HepG2 (cell line): ENCODE measurements around the gene ADAR. TPM values are rescaled to one million over a fixed set of nuclear protein-coding genes. Genes with fewer than 3 reads are reported as not detected.
"Not testable (repeated sequence)": the region's sequence is repeated elsewhere in the genome, so short reads cannot be mapped to it uniquely, and the experiment has no call there.

Experiments
- ATAC-seq: fragments of 200-7000 bp; cut with Tn5 transposase; 3 replicates; pipeline ENCODE4 v1.9.1; 2020; ENCODE audit warnings: mild to moderate bottlenecking, moderate library complexity
- BruUV-seq: library from RNA; stranded (reverse); fragments of 400-500 nt; replicated peaks from 2 replicates; lab custom pipeline; 2021; lab: Mats Ljungman, UMichigan
- CTCF ChIA-PET: fragments of 300-600 bp; formaldehyde crosslinking; extraction: SDS; loops from one replicate; lab custom pipeline; 2021; ENCODE audit warnings: low total read pairs, inconsistent platforms, low intra/inter-chr PET ratio; lab: Yijun Ruan, JAX
- POLR2A ChIA-PET: fragments of 350-600 bp; sonication (Branson Sonifier 250); formaldehyde crosslinking; loops from one replicate; lab custom pipeline; 2020; ENCODE audit warnings: antibody characterized with exemption, inconsistent platforms; lab: Yijun Ruan, JAX
- DNase-seq: peaks from one replicate; pipeline ENCODE4 v3.0.0-alpha.2; 2015; ENCODE audit warnings: low spot score
- FAIRE-seq: peaks from 3 replicates; lab custom pipeline; 2011; peaks lifted over from hg19 to GRCh38; lab: Jason Lieb, UNC
- H2AFZ ChIP-seq: one replicate; pipeline ENCODE4 v1.6.1; 2011; ENCODE audit warnings: low read length, inconsistent platforms
- H3K27ac ChIP-seq: fragments of 300-600 bp; 3 replicates; pipeline ENCODE4 v1.8.0; 2011; ENCODE audit warnings: mixed run types, mild to moderate bottlenecking, mixed read lengths, low read length, inconsistent platforms; ENCODE audit not compliant: insufficient read depth; ENCODE audit errors: extremely low read length
- H3K27me3 ChIP-seq, 2 experiments: fragments of 200-600 bp in 1 of 2; 2 replicates in 1 of 2; 3 replicates in 1 of 2; pipeline versions ENCODE4 v1.6.0 to v1.8.0; 2011; ENCODE audit warnings: low read length in 2 of 2, mild to moderate bottlenecking in 2 of 2, moderate library complexity in 2 of 2, inconsistent platforms in 1 of 2; ENCODE audit not compliant: insufficient read depth in 2 of 2, control insufficient read depth in 1 of 2
- H3K36me3 ChIP-seq, 2 experiments: fragments of 200-600 bp in 1 of 2; replicated peaks in 1 of 2; 2 replicates in 1 of 2; 3 replicates in 1 of 2; pipeline versions ENCODE4 v1.5.1 to v1.8.0; 2011; ENCODE audit warnings: low read length in 2 of 2, inconsistent platforms in 1 of 2; ENCODE audit not compliant: insufficient read depth in 2 of 2, control insufficient read depth in 1 of 2
- H3K4me1 ChIP-seq: 2 replicates; pipeline ENCODE4 v1.5.1; 2012; ENCODE audit warnings: low read length, inconsistent platforms; ENCODE audit not compliant: insufficient read depth
- H3K4me2 ChIP-seq: 2 replicates; pipeline ENCODE4 v1.6.0; 2011; ENCODE audit warnings: low read depth, low read length, inconsistent platforms
- H3K4me3 ChIP-seq, 3 experiments: fragments of 200-600 bp in 1 of 3; sonication (generic), shearing (Covaris generic) in 1 of 3; replicated peaks in 1 of 3; 2 replicates each; pipeline ENCODE4 v1.5.1; 2011 to 2016; ENCODE audit warnings: low read length in 3 of 3, inconsistent platforms in 2 of 3, low read depth in 2 of 3, mild to moderate bottlenecking in 2 of 3, control low read depth in 1 of 3, mixed read lengths in 1 of 3; ENCODE audit not compliant: insufficient read depth in 1 of 3
- H3K79me2 ChIP-seq: one replicate; pipeline ENCODE4 v1.6.1; 2011; ENCODE audit warnings: low read length, inconsistent platforms; ENCODE audit not compliant: insufficient read depth
- H3K9ac ChIP-seq: 2 replicates; pipeline ENCODE4 v1.6.0; 2011; ENCODE audit warnings: mild to moderate bottlenecking, low read depth, low read length, inconsistent platforms; ENCODE audit not compliant: insufficient read depth
- H3K9me3 ChIP-seq: 2 replicates; pipeline ENCODE4 v1.5.1; 2012; ENCODE audit warnings: mild to moderate bottlenecking, low read length
- H4K20me1 ChIP-seq: 2 replicates; pipeline ENCODE4 v1.6.0; 2011; ENCODE audit warnings: inconsistent platforms, mild to moderate bottlenecking, low read length, moderate library complexity; ENCODE audit not compliant: insufficient read depth
- CCAR2 ChIP-seq: fragments of 200-400 bp; formaldehyde crosslinking; optimal IDR thresholded peaks from 2 replicates; pipeline ENCODE3; 2018; ENCODE audit warnings: low read depth, mild to moderate bottlenecking, low read length, moderate library complexity
- MAFK ChIP-seq, 2 experiments: IDR thresholded peaks in 1 of 2; conservative IDR thresholded peaks in 1 of 2; 2 replicates each; pipeline ENCODE4 v1.6.1; 2011; ENCODE audit warnings: improper control_type of control experiment in 2 of 2, low read length in 2 of 2
- NFKB2 ChIP-seq: sonication (generic); formaldehyde crosslinking; IDR thresholded peaks from 2 replicates; pipeline ENCODE4 v1.4.0; 2020; ENCODE audit warnings: missing genetic modification reagents, borderline replicate concordance
- PBX3 ChIP-seq: sonication (generic); formaldehyde crosslinking; IDR thresholded peaks from 2 replicates; pipeline ENCODE4 v1.8.1; 2023; ENCODE audit warnings: missing genetic modification reagents, inconsistent platforms, borderline replicate concordance
- ZNF580 ChIP-seq: IDR thresholded peaks from 2 replicates; pipeline ENCODE4 v1.6.1; 2016; ENCODE audit warnings: low read depth, borderline replicate concordance
- WGBS: methylation state at CpG from one replicate; pipeline ENCODE4 v1.1.6; 2017; ENCODE audit warnings: low lambda C conversion rate; 5-methylcytosine and 5-hydroxymethylcytosine counted together
- in situ Hi-C: cut with HindIII; loops from 2 replicates; pipeline ENCODE4 v1.10.0; 2017; ENCODE audit warnings: low pct_unique_long_range_greater_than_20kb; ENCODE audit not compliant: extremely low pct_ligation_motif_present
- intact Hi-C: fragments of 100-400 bp; cut with micrococcal nuclease; formaldehyde crosslinking; loops from one replicate; pipeline ENCODE4 v1.10.0; 2022; ENCODE audit not compliant: unreplicated experiment
- polyA plus RNA-seq, 8 experiments: library from polyadenylated mRNA; depleted of rRNA in 3 of 8; stranded (reverse) in 7 of 8; unstranded in 1 of 8; fragments of >200 nt; fragmentation: Illumina TruSeq in 4 of 8; extraction: Trizol in 4 of 8; gene quantifications; 2 replicates each; pipeline versions ENCODE4 v1.2.1 to v1.2.3, GENCODE V29; 2011 to 2016; ENCODE audit warnings: low read depth in 4 of 8, missing spikeins in 1 of 8, mixed read lengths in 1 of 8; ENCODE audit not compliant: insufficient read depth in 1 of 8
- total RNA-seq, 5 experiments: library from RNA; depleted of rRNA; stranded (reverse); fragments of >200 nt; fragmentation: Illumina TruSeq; extraction: Trizol; gene quantifications; 2 replicates each; pipeline ENCODE4 v1.2.3, GENCODE V29; 2016; ENCODE audit warnings: low read depth in 1 of 5

Gene ADAR
- total and polyA plus RNA-seq, 2 of the 13 experiments (the other 11 are each of a cell fraction or from before 2014, with no cell fraction given) = 70.8 to 86.2 TPM

- TF ChIP-seq NFKB2 (CRISPR knock-in tag) (no peak), CCAR2 (no peak)
- TF ChIP-seq, all 625 proteins: peak for 0
These were observed 49.6 kb upstream of the ADAR start (continued) for GRCh38 chr1:154657556-154657955.

- ATAC-seq (no peak), FAIRE-seq (no peak), DNase-seq (no peak)
- no peak overlapping the region for H3K4me2 ChIP-seq
- H3K27ac ChIP-seq = no peak overlapping the region
- no peaks in the 10 kb centered on the region for H3K4me1 ChIP-seq
- H3K79me2 ChIP-seq = no peaks in the 10 kb centered on the region
- in situ Hi-C loops (no loop called here), intact Hi-C loops (no loop called here)
- POLR2A ChIA-PET = no interaction called here
- TF ChIP-seq PBX3 (CRISPR knock-in tag) = no peak
- no peak for TF ChIP-seq ZNF580
- no peak overlapping the region for H3K9ac ChIP-seq
- no peak overlapping the region for H3K4me3 ChIP-seq
- 0 out of 5 replicates have a peak, but pooled peaks cover 0 to 3% of the 10 kb centered on the region in 2 experiments for H3K27me3 ChIP-seq
- no peaks in the 10 kb centered on the region for H3K36me3 ChIP-seq
- no peaks in the 10 kb centered on the region for H3K9me3 ChIP-seq
- no peaks in the 10 kb centered on the region for H4K20me1 ChIP-seq
- no TSS peak for BruUV-seq
- CTCF ChIA-PET = no interaction called here
- no peak overlapping the region for H2AFZ ChIP-seq
These were observed 44.9 kb upstream of the ADAR start for GRCh38 chr1:154652893-154653292.

DNA sequence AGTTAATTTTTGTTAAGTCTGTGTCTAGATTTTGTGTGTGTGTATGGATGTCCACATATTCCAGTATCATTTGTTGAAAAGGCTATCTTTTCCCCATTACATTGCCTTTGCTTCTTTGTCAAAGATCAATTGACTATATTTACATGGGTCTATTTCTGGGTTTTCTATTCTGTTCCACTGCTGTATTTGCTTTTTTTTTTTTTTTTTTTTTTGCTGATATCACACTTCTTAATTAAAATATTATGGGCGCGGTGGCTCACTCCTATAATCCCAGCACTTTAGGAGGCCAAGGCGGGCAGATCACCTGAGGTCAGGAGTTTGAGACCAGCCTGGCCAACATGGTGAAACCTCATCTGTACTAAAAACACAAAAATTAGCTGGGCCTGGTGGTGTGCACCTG lies 36.7 kb upstream of the ADAR start:
- H3K27me3 ChIP-seq, intact Hi-C loops, H3K4me3 ChIP-seq, H3K9ac ChIP-seq, H3K27ac ChIP-seq, CTCF ChIA-PET, ATAC-seq, H3K36me3 ChIP-seq, FAIRE-seq, H3K79me2 ChIP-seq, BruUV-seq, H4K20me1 ChIP-seq, POLR2A ChIA-PET, DNase-seq, in situ Hi-C loops, H3K9me3 ChIP-seq, H2AFZ ChIP-seq, H3K4me1 ChIP-seq, H3K4me2 ChIP-seq: not testable (repeated sequence)
- peak in 1 of 2 experiments; percentile 66; a peak in 2 of 4 replicates for TF ChIP-seq MAFK (conservative IDR thresholded peaks at IDR 0.05 in 1 of 2, IDR thresholded peaks at IDR 0.05 in 1 of 2; ENCODE audit: low read length in 2 of 2)
- WGBS = 78% methylated on average over 3 of the region's 3 CpGs
